SW 1271 (cell line): ENCODE measurements around the gene HNRNPK.
A peak's percentile ranks its signal among the peaks of the same experiment; 100 is the strongest.
"Not testable (repeated sequence)": the region's sequence is repeated elsewhere in the genome, so short reads cannot be mapped to it uniquely, and the experiment has no call there.

Experiments
- DNase-seq, 2 experiments: peaks; one replicate each; lab custom pipeline; 2025; lab: John Stamatoyannopoulos, UW

HNRNPK gene

DNA sequence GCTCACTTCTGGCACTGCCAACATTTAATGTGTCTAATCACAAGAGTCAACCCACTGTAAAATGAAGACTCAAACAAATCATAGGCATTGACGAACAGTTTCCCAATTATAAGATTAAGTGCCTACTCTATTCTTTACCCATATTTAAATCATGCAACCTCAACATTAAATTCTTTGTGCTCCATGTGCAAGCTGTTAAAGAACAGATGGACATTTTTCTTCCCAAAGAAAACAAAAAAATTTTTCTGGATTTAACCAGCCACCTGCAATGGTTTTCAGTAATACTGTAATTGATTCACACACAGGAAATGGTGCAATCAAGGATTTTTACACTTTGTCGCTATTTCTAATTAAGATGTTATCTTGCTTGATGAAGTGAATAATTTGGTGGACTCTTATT lies 3.6 kb downstream of the HNRNPK start:
- no peak for DNase-seq

DNA sequence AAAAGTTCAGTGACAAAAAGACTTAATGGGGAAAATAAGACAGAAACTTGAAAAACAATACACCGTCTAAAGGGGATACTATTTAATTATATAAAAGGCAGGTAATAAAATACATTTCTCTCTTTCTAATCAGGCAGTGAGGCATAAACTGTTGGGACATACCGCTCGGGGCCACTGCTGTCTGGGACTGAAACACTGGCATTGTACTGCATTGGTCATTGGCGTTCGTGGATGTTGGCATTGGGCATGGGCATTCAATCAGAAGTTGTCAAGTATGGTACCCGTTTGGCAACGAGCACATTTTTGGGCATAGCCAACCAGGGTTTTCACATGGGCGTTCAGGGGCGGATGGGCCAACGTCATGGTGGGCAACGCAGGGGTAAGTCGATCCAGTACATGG lies 4.7 kb downstream of the HNRNPK start:
- DNase-seq, result no peak

DNA sequence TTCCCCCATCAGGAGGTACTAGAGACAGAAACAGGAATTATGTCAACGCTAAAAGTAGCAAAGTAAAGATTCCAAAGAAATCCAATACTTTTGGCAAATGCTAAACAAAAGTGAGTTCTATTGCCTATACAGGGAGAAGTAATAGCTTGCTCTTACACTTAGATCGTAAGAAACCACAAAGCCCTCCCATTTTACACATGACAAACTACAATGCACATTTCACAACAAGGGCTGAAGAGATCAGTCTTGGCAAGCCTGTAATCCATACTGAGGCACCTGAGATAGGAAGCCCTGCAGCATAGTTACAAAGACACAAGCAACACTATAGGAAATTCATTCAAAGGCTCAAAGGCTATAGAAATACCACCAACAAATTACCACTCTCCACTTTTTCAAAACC lies 7.7 kb downstream of the HNRNPK start:
- DNase-seq, result no peak

DNA sequence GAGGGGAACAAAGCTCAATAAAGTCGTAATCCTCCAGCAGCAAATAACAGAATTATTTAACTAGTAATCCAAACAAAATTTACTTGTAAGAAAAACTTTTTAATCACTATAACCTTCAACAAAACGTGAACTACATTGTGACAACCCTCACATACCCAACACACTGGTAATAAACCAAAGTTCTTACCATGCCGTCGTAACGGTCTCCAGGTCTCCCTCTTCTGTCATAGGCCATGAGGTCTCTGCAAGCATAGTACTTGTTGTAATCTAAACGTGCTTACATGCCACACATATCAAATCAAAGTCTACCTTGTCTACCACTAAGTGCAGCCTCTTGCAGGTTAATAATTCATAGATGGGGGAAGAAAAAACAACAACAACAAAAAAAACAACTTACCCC lies 8.5 kb downstream of the HNRNPK start:
- DNase-seq, result no peak

DNA sequence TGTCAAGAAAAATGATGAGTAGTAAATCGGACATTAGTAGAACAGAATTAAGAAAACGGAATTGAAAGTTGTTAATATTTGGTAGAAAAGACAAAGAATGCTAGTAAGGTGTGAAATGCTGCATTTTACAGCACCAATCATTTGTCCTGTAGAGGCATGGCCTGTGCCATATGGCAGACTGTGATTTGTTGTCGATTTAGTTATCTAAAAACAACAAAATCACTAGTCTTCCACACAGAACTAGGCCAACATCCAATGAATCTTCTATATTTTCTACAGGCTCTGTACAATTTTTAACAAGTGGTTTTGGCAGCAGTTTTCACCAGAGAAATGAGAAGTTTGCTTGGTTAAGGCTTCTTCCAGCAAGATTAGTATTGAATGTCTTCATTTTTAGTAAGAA lies 10.4 kb downstream of the HNRNPK start:
- no peak for DNase-seq

DNA sequence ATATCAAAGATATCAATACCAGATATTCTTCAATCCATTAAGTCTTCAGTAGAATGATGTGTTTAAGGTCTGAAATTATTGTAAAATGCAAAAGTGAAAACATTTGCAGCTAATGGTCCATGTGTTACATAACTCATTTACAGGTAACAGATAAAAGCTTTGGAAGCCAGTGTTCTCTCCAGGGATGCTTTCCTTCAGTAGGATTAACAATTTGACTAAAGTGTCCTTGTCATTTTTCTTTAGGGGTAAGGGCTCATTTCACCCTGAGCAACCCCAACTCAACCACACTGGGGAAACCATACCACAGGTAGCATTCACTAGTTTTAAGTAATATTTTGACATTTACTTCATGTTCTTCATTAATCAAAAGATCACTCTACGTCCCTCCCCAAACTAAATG lies 12.9 kb downstream of the HNRNPK start:
- DNase-seq, result no peak

DNA sequence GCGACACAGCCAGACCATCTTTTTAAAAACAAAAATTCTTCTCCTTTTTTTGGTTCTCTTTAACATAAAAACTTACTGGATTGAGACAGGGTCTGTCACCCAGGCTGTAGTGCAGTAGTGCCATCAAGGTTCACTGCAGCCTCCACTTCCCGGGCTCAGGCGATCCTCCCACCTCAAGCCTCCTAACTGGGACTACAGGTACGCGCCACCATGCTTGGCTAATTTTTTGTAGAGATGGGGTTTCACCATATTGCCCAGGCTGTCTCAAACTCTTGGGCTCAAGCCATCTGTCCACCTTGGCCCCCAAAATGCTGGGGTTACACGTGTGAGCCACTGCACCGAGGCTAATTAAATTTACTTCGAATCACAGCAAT lies 13.8 kb downstream of the HNRNPK start:
- no peak for DNase-seq

DNA sequence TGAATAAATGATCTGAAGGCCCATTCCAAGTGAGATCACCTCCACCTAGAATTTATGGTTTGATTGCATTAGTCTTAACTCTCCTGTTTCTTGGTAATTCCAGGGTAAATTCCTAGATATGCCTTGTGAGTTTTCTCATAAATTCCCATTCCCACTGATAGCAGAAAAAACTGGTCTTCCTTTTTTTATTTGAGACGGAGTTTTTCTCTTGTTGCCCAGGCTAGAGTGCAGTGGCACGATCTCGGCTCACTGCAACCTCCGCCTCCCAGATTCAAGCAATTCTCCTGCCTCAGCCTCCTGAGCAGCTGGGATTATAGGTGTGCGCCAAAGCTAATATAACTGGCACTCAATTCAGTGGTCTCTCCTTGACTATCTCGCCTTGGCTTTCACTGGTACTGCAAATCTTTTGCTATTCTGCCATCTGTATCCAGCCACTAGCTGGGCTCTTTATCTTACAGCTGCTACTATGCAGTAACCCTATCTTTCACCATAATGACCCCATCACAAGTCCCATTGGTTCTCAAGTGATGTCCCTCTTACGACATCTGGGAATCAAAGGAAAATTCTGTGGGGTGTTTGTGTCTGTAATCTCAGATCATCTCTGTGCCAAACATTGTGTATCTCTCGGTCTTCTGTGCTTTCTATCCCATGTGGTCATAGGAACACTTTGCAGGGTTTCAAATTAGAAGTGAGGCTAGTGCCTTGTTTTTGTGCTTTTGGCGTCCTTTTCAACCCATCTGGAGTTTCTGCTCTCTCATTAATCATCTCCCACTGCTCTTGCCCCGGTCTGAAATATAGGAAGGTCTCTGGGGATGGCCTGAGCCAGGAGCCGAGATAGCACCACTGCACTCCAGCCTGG lies 14.4 kb downstream of the HNRNPK start:
- peak in 1 of 2 experiments; percentile 25 for DNase-seq

DNA sequence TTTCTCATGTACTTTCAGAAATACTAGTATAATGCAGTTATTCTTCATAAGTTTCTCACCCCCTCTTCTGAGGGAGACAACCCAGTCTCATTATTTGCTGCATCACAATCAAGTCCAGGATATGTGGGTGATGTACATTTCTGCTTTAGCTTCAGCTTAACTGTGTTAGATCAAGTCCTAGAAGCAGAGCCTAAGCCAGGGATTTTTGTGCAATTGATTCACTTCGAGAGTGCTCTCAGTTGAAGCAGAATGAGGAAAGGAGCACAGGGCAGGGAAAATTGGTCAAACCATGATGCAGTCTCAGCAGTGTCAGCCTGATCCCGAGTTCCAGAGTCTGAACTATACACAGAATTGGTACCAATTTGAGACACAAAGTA lies 15.1 kb downstream of the HNRNPK start:
- no peak for DNase-seq

DNA sequence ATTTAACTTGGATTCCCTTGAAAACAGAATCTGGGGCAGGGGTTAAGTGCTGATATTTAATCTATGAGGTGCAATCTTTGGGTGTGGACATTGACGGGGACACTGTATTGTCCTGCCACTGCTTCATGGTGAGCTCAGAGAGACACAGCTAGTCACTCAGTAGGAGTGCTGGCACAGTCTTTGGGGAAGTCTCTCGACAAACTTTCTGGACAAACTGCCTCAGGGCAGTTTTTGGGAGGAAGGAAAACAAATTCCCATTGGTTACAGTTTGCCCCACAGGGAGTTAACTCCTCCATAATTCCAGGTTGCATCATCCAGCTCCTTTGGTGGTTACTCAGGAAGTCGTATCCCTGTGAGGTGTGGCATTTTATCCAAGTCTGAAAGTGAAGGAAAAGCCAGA lies 17.9 kb downstream of the HNRNPK start:
- DNase-seq, result no peak

DNA sequence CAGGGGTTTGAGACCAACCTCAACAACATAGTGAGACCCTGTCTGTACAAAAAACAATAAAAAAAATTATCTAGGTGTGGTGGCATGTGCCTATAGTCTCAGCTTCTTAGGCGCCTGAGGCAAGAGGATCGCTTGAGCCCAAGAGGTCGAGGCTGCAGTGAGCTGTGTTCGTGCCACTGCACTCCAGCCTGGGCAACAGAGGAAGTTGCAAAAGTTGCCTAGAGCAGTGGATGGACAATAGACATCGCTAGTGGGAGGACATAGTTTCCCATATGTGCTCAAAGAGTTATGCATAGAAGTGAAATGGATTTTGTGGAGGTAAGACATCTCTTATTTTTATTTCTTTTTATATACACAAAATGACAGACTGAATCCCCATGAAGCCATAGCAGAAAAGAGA lies 19.0 kb downstream of the HNRNPK start:
- DNase-seq, result no peak

DNA sequence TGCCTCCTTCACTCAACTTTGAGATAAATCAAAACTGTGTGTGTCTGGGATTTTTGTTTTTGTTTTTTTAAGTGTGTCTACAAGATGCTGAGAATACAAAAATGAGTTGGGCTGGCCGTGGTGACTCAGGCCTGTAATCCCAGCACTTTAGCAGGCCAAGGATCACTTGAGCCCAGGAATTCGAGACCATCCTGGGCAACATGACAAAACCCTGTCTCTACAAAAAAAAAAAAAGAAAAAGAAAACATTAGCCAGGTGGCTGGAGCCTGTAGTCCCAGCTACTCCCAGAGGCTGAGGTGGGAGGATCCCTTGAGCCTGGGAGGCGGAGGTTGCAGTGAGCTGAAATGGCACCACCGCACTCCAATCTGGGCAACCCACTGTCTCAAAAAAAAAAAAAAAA lies 21.0 kb downstream of the HNRNPK start:
- DNase-seq, result no peak

DNA sequence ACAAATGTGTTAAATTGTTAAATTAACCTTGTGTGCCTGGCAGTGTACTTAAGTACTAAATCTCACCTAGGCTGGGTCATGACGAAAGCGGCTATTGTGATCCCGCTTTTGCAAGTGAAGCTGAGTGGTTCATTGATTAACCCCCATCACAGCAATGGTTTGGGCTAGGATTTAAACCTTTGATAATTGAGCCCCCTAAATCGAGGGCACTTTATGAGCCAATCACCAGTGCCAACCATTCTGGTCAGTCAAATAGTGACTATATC lies 22.8 kb downstream of the HNRNPK start:
- no peak for DNase-seq

DNA sequence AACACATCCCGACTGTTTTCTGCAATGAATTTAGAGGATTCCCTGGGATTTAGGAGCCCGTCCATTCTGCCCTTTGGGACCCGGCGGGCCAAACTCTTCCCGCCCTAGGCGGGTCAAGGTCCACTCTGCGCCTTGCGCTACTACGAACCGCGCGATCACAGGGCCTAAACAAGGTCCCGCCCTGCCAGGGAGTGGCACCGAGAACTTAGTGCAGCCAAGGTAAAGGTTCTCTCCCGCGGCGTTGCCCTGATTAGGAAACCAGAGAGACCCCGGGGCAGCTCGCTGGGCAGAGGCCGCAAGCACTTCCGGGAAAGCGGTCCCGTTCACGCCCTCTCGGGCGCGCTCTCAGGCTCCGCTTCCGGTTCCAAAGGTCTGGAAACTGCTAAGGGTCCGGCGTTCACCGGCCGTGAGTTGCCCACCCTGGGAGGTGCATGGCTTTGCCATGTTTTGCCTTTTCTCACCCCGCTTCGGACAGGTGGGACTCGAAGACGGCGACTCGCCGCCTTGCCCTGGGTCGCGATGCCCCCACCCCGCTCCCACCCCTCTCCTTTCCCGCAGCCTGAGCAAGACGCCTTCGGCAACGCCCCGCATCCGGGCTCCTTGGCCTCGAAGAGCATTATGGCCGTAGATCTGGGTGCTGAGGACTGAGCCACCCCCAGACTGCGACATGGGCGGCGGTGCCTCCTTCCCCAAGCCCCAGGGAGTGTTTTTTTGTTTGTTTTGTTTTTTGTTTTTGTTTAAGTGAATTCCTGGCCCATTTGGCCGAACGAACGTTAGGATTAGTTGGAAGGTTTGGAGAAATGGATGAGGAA lies 23.4 kb downstream of the HNRNPK start:
- DNase-seq, result peak; percentile 65 to 72

DNA sequence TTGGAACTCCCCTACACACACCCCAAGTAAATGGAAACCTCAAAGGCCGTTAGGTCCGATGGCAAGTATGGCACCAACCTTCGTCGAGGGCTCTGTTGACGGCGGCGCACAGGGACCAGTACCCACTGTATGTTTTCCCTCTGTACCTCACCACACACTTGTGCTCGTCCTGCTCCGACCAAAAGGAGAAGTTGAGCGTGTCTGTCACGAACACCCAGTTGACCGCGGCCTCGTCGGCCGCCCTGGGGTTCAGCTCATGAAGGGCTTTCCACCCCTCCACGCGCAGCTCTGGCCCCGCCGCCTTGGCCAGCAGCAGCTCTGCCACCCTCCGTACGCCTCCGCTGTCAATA lies 24.0 kb downstream of the HNRNPK start:
- no peak for DNase-seq

DNA sequence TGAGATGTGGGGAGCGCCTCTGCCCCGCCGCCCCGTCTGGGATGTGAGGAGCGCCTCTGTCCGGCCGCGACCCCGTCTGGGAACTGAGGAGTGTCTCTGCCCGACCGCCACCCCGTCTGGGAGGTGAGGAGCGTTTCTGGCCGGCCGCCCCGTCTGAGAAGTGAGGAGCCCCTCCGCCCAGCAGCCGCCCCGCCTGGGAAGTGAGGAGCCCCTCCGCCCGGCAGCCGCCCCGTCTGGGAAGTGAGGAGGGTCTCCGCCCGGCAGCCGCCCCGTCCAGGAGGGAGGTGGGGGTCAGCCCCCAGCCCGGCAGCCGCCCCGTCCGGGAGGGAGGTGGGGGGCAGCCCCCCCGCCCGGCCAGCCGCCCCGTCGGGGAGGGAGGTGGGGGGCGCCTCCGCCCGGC lies 31.9 kb downstream of the HNRNPK start:
- DNase-seq, result not testable (repeated sequence)

DNA sequence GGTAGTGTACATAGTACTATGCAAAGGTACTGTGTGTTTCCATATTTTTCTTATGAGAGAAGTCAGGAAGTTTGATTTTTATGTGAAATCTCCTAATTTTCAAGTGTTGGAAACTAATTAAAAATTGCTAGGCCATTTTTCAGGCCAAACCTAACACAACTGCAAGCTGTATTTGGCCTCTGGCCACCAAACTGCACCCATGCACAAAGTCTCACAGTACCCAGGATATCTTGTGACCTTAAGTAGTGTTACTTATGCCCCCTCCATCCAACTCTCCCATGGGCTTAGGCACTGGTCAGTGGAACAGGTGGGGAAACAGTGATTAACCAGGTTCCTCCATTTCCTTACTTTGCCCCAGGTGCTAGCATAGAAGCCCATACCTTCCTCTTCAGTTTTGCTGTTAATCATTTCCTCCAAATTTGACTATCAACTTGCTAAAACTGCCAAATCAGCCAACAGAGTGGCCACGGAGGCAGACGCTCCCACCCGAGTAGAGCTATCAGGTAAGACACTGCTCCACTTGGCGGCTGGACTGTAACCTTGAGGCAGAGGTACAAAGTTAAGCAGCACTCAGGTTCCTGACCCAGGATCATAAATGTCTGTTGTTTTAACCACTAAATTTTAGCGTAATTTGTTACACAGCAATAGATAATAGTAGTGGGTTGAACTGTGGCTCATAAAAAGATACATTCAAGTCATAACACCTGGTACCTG lies 39.3 kb downstream of the HNRNPK start:
- DNase-seq, result no peak

DNA sequence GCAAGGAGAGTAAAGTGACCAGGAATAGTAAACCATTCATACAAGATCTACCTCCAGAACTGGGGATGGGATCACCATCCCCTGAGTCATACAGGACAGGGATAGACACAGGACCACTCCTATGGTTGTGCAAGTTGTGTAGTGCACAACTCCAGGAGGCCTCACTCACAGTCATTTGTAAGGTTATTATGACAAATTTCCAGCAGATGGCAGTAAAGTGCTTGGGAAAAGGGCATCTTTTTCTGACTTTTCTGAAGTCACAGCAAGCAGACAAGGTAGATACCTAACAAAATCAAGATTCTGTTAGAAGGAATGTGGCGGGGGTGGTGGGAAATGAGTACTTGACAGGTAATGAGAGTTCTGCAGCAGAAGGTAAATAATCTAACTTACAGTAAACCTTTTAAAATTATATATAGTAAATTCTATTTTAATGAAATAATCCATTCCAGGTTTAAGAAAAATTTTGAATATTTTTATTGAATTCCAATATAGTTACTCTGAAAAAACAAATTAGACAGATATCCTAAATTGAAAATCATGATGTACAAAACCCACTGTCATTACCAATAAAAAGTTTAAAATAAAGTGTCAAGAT lies 42.1 kb downstream of the HNRNPK start:
- DNase-seq, result peak; percentile 46 to 62

DNA sequence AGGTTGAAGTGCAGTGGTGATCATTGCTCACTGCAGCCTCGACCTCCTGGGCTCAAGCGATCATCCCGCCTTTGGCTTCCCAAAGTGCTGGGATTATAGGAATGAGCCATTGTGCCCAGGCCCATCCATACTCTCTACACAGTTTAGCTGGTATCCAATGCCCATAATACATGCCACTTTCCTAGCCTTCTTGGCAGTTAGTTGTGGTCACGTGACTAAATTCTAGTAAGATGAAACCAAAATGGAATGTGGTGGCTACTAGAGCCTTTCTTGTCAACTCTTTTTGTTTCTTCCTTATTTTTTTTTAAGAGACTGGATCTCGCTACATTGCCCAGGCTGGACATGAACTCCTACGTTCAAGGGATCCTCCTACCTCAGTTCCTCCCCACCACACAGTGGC lies 43.5 kb downstream of the HNRNPK start:
- DNase-seq, result no peak

DNA sequence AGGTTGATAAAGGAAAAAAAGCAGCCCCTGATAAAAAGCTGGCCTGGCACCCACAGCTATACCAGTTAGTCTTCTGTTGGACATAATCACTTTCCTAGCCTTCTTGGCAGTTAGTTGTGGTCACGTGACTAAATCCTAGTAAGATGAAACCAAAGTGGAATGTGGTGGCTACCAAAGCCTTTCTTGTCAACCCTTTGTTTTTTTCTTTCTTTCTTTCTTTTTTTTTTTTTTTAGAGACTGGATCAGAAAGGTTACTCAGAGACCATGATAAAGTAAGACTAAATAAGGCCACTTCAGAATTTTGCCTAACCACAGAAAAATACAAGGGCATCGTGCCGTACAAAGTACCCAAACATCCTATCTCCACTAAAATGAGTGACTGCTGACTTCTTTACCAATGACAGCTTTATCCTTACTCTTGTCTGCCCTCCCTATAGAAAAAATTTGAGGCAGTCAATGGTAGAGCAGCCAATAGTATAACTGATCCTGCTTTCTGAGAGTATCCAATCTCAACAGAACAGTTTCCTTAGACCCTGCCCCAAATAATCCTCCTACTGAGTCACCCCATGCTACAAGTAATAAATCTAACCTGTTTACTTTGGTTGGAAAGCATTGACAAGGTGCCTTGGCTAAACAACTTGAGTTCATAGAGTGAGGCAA lies 44.6 kb downstream of the HNRNPK start:
- peak; percentile 23 to 62 for DNase-seq

DNA sequence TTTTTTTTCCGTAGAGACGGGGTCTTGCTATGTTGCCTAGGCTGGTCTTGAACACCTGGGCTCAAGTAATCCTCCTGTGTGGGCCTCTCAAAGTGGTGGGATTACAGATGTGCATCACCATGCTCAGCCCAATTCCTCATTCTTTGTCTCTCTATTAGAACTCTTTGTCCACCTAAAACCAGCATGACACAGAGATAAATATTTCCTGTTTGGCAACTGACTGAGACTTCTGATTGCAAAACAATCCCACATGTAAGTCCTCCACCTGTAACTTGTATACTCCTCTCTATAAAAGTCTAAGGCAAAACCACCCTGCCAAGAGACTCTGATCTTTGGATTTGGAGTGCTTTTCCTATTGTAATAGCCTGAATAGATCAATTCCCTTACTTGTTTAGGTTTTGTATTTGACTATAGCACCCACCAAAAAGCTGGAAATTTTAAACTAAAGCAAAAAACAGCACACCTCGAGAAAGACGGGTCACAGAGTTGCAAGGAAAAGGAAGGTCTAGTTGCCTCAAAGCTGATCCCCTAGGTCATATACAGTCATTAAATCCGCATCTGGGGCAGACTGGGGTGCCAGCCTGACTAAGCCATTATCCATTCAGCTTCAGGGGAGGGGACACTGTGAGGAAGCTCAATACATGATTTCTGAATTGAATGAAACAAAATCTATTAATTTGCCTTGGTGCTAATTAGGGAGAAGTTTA lies 45.3 kb downstream of the HNRNPK start:
- peak in 1 of 2 experiments; percentile 70 for DNase-seq

DNA sequence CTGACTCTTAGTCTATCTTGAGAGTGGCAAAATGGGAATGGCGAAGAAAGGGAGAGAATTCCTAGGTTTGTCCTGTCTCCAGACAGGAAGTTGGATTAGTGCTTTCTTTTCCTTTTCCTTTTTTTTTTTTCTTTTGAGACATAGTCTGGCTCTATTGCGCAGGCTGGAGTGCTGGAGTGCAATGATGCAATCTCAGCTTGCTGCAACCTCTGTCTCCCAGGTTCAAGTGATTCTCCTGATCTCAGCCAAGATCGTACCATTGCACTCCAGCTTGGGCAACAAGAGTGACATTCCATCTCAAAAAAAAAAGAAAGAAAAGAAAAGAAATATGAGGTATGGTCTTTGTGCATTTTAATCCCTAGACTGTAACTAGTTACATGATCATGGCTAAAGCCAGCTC lies 46.2 kb downstream of the HNRNPK start:
- DNase-seq, result no peak
